ENCODE results near the gene DDC. TPM values are rescaled to one million over a fixed set of nuclear protein-coding genes. Genes with fewer than 3 reads are reported as not detected.

DDC gene
- total and polyA plus RNA-seq, 4 donors, result 27.2 to 74.9 (median 58.6) TPM

- Histone ChIP-seq H3K27me3 (ENCODE audit: control insufficient read depth in 4 of 4, insufficient read depth in 4 of 4, low read length in 3 of 4) (no peaks in the 10 kb centered on the region), H3K9me3 (ENCODE audit: control insufficient read depth in 4 of 4, low read length in 3 of 4) (peaks cover 0 to 4% (median 0%) of the 10 kb centered on the region in 4 donors), H3K4me1 (ENCODE audit: control insufficient read depth in 4 of 4, insufficient read depth in 4 of 4, low read length in 3 of 4) (no peaks in the 10 kb centered on the region), H3K36me3 (ENCODE audit: control insufficient read depth in 4 of 4, insufficient read depth in 3 of 4, low read depth in 1 of 4, low read length in 3 of 4) (peaks cover 0 to 13% (median 12%) of the 10 kb centered on the region in 4 donors), H3K4me3 (ENCODE audit: low read depth in 1 of 3, low read length in 3 of 3) (no peak overlapping the region), H3K9ac (ENCODE audit: low read depth in 1 of 2, low read length in 2 of 2) (no peak overlapping the region), H3K27ac (ENCODE audit: low read depth in 1 of 2, low read length in 2 of 2) (no peak overlapping the region)
- no peak for DNase-seq (ENCODE audit: low spot score)
- TF ChIP-seq RAD21 (IDR thresholded peaks at IDR 0.05) (peak in 1 of 2 donors; percentile 32), CTCF (IDR thresholded peaks at IDR 0.05; ENCODE audit: low read depth, low read length, missing input control) (peak; percentile 8), HNF4G (IDR thresholded peaks at IDR 0.05) (no peak)
- WGBS, result 89% methylated on average over 8 of the region's 8 CpGs
These were observed 23.7 kb upstream of the DDC start for GRCh38 chr7:50588937-50589336.

- WGBS, result 86% methylated on average over 6 of the region's 6 CpGs
- H3K9me3 ChIP-seq (ENCODE audit: control insufficient read depth in 4 of 4, low read length in 3 of 4), result peaks cover 0 to 4% (median 1%) of the 10 kb centered on the region in 4 donors
- TF ChIP-seq FOXA1 (IDR thresholded peaks at IDR 0.05), result no peak
- TF ChIP-seq FOXA2 (IDR thresholded peaks at IDR 0.05), result no peak
- TF ChIP-seq GABPA (IDR thresholded peaks at IDR 0.05 in 1 of 2, conservative IDR thresholded peaks at IDR 0.05 in 1 of 2), result no peak
- no peak for TF ChIP-seq HNF4G (IDR thresholded peaks at IDR 0.05)
- no peak for TF ChIP-seq SP1 (IDR thresholded peaks at IDR 0.05)
- no peak for TF ChIP-seq RXRA (IDR thresholded peaks at IDR 0.05)
- TF ChIP-seq ZBTB33 (IDR thresholded peaks at IDR 0.05), result no peak
- no peak for TF ChIP-seq HNF4A (conservative IDR thresholded peaks at IDR 0.05)
- TF ChIP-seq CTCF (IDR thresholded peaks at IDR 0.05; ENCODE audit: low read depth, low read length, missing input control), result no peak
- no peak for TF ChIP-seq JUND (IDR thresholded peaks at IDR 0.05)
- TF ChIP-seq EGR1 (IDR thresholded peaks at IDR 0.05; ENCODE audit: low read depth in 2 of 2), result no peak
- H3K27ac ChIP-seq (ENCODE audit: low read depth in 1 of 2, low read length in 2 of 2), result no peak overlapping the region
- peaks cover 0 to 9% (median 4%) of the 10 kb centered on the region in 4 donors for H3K36me3 ChIP-seq (ENCODE audit: control insufficient read depth in 4 of 4, insufficient read depth in 3 of 4, low read depth in 1 of 4, low read length in 3 of 4)
- no peak overlapping the region for H3K4me3 ChIP-seq (ENCODE audit: low read depth in 1 of 3, low read length in 3 of 3)
- H3K9ac ChIP-seq (ENCODE audit: low read depth in 1 of 2, low read length in 2 of 2), result no peak overlapping the region
- no peaks in the 10 kb centered on the region for H3K27me3 ChIP-seq (ENCODE audit: control insufficient read depth in 4 of 4, insufficient read depth in 4 of 4, low read length in 3 of 4)
- DNase-seq (ENCODE audit: low spot score), result no peak
- no peaks in the 10 kb centered on the region for H3K4me1 ChIP-seq (ENCODE audit: control insufficient read depth in 4 of 4, insufficient read depth in 4 of 4, low read length in 3 of 4)
These were observed 22.5 kb upstream of the DDC start for GRCh38 chr7:50587737-50588136.
